SK-N-SH (cell line): ENCODE measurements around the gene USP31.
"Not testable (repeated sequence)": the region's sequence is repeated elsewhere in the genome, so short reads cannot be mapped to it uniquely, and the experiment has no call there.

Source experiments
- FOXM1 ChIP-seq: IDR thresholded peaks from 2 replicates; pipeline ENCODE4 v1.4.0; 2012; ENCODE audit warnings: low read depth, mild to moderate bottlenecking
- POLR2AphosphoS5 ChIP-seq: IDR thresholded peaks from 2 replicates; pipeline ENCODE4 v1.6.1; 2012; ENCODE audit warnings: low read depth, low read length

- TF ChIP-seq POLR2AphosphoS5, FOXM1: not testable (repeated sequence)
These were observed 52.8 kb downstream of the USP31 start for GRCh38 chr16:23096450-23096849.
